ENCODE data around the gene PCYT2.

Gene PCYT2

DNA sequence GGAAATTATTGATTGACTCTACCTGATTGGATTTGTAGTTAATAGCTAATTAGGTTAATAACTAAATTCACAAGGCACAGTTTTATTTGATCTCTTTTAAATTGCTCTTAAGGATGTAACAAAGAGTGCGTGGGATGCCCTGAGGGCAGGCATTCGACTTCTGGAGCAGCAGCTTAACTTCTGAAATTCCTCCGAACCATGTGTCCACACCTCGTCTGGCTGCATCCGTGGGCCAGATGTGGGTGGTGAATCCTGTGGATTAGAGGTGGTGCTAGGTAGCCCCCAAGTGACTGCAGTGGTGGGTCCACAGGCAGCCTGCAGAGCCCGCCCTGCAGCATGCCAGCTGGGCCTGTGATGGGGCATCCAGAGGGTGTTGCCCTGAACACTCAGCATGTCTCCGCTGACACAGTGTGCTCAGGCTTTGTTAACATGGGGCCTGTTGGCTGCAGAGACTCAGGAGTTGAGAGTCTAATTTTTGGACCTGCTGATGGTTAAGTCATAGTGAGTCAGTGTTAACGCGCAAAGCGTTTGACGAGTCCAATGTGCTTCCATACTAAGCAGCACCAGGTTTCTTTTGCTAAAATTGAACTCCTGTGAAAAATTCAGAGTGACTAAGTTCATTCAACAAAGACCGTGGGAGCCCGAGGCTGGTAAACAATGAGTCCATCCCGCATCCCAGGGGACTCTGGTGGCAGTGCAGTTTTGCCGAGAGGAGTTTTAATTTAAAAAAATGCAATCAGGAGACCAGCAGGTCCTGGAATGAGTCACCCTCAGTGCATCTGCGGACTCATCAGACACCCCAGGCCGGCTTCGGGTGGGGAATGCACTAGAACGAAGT lies 13.0 kb downstream of the PCYT2 start:
- no peak for DNase-seq

DNA sequence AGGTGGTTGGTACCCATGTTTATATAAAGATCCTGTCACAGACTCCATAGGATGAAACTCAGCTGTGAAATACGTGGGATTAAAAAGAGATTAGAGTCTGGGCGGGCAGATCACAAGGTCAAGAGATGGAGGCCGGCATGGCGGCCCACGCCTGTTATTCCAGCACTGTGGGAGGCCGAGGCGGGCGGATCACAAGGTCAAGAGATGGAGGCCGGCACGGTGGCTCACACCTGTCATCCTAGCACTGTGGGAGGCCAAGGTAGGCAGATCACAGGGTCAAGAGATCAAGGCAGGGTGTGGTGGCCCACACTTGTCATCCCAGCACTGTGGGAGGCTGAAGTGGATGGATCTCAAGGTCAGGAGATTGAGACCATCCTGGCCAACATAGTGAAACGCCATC lies 15.8 kb downstream of the PCYT2 start:
- no peak for DNase-seq

DNA sequence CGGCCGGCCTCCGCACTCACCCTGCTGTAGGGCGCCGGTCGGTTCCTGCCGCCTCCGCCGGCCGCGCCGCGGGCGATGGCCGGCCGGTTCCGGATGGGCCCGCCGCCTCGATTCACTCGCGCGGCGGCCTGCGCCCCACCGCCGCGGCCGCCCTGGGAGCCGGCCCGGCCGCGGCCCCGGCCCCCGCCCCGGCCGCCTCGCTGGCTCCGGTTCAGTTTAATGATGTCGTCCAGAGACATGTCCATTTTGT lies 20.0 kb downstream of the PCYT2 start:
- no peak for DNase-seq

GRCh38 chr17:81890447-81891302 lies 20.5 kb downstream of the PCYT2 start:
- DNase-seq: no peak

DNA sequence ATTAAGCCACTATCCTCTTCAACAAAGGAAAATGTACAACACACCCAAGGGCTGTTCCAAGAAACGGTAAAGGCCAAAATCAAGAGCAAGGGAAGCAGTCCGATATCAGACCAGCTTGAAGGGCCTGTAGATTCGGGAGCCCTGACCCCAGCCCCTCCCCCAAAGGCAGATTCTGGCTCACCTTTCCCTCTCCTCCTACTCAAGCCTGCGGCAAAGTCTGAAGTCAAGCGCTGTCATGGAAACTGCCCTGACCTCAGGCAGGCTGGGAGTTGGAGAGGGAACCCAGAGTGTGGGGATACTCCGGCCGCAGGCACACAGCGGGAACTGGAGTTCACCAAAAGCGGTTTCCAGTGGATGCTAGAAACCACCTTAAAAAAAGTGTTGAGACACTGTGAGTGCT lies 21.6 kb downstream of the PCYT2 start:
- no peak for DNase-seq

- DNase-seq: no peak
Measured at GRCh38 chr17:81888988-81889595, 22.1 kb downstream of the PCYT2 start.

- DNase-seq: no peak
Measured at GRCh38 chr17:81888105-81888987, 22.9 kb downstream of the PCYT2 start.

DNA sequence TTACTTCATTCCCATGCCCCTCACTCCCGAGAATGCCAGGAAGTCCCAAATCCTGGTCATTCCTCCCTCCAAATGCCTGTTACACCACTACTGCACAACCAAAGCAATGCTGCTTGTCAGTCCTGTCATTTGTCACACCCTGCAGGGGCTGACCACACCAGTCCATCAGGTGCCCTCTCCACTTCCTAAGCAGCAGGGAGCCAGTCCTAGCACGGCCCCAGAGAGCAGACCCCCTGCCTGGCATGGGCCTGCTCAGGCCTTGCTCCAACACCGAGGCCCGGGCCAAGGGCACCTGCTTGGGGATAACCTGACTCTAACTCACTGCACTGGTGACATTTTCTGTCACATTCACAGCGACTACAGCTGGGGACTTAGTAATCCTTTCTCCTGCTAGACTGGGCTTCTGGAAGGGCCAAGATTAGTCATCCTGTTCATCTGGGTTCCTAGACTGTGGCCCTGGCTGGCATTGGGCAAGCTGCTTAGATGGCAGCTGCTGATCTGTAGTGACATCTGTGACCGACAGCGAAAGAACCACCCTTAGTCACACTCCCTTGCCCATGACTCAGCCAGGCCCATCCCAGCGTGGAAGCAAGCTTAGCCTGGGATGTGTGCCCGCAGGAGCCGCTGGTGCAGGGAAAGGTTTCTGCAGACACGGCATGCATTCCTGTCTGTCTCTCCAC lies 25.2 kb downstream of the PCYT2 start:
- DNase-seq: peak; percentile 55

GRCh38 chr17:81885454-81885853 lies 25.7 kb downstream of the PCYT2 start:
- no peak for DNase-seq

- no peak for DNase-seq
Measured at GRCh38 chr17:81884968-81885367, 26.2 kb downstream of the PCYT2 start.

- DNase-seq: no peak
Measured at GRCh38 chr17:81884520-81884919, 26.7 kb downstream of the PCYT2 start.

GRCh38 chr17:81879121-81879520 lies 32.1 kb downstream of the PCYT2 start:
- no peak for DNase-seq

DNA sequence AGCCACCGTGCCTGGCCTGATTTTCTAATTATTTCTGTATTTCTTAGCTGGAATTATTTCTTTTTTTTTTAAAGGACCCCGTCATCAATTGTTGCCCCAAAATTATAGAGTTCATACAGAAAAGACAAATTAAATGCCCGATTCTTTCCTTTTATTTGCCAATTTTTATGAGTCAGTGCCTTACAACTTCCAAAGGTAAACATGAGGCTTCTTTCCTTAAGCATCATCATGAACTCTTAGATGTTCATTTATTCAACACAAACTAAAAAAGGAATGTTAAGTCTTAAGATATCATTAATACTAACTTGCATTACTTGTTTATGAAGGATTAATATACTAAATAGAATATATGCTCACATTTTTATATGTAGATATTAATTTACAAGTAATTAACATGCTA lies 32.9 kb downstream of the PCYT2 start:
- DNase-seq: no peak

- DNase-seq: no peak
Measured at GRCh38 chr17:81877569-81877968, 33.6 kb downstream of the PCYT2 start.

- no peak for DNase-seq
Measured at GRCh38 chr17:81871387-81872230, 39.6 kb downstream of the PCYT2 start.

GRCh38 chr17:81870981-81871386 lies 40.2 kb downstream of the PCYT2 start, which contains the start of gene ARHGDIA:
TSS of gene ARHGDIA (minus strand) at chr17:81871337. CDS start at chr17:81869930, 1,407 bp downstream.
- peak; percentile 71 for DNase-seq

- no peak for DNase-seq
Measured at GRCh38 chr17:81870131-81870980, 40.8 kb downstream of the PCYT2 start.

GRCh38 chr17:81869221-81870130 lies 41.7 kb downstream of the PCYT2 start:
- no peak for DNase-seq

DNA sequence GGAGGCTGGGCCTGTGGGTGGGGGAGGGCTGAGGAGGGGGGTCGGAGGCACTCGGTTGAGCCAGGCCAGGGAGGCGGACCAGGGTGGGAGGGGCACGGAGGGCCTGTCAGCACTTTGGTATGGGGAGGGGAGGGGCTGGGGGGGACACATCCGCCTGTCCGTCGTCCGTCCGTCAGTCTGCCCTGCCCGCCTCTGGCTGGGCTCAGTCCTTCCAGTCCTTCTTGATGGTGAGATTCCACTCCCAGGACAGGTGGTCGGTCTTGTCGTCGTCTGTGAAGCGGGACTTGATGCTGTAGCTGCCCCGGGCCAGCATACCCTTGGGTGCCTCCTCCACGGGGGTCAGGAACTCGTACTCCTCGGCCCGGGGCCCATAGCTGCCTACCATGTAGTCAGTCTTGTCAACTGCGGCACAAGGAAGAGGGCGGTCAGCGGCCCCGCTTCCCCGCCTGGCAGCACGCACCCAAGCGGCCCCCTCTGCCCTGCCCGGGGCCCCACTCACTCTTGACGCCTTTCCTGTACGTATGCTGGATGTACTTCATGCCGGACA lies 42.5 kb downstream of the PCYT2 start:
- DNase-seq: no peak
